Peyer's patch (tissue), 4 donors: ENCODE results near the gene WNT9A.

ENCODE experiments used
- POLR2A ChIP-seq, 2 donors: fragments of 450-650 bp; IDR thresholded peaks; one replicate each; pipeline ENCODE4 v1.5.1; 2017; ENCODE audit warnings: antibody characterized with exemption in 2 of 2, mild to moderate bottlenecking in 2 of 2, moderate library complexity in 2 of 2
- TF ChIP-seq, protein P1 (sequence below), 6 experiments: fragments of 450-650 bp in 4 of 6; fragments of 200-600 bp in 2 of 6; sonication (generic) in 1 of 6; IDR thresholded peaks; one replicate each; pipeline ENCODE4 v1.5.1; 2017 to 2019; ENCODE audit warnings: antibody characterized with exemption in 6 of 6, mild to moderate bottlenecking in 3 of 6, moderate library complexity in 1 of 6

DNA sequence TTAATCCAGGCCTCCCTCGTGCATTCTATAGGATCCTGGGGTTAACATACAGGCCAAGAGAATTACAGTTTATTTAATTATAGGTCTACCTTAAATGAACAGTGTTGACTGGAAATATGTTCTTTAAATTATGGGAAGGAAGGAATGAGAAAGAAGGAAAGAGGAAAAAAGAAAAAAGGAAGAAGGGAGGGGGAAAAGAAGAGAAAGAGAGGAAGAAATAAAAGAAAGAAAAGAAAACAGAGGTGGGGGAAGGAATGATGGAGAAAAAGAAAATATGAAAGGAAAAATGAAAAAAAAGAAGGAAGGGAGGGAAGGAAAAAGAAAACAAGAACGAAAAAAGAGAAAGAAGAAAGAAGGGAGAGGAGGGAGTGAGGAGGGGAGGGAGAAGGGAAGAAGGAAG, 38.5 kb downstream of the WNT9A start:
- TF ChIP-seq POLR2A (IDR thresholded peaks at IDR 0.05) = no peak
- TF ChIP-seq, protein P1, sequence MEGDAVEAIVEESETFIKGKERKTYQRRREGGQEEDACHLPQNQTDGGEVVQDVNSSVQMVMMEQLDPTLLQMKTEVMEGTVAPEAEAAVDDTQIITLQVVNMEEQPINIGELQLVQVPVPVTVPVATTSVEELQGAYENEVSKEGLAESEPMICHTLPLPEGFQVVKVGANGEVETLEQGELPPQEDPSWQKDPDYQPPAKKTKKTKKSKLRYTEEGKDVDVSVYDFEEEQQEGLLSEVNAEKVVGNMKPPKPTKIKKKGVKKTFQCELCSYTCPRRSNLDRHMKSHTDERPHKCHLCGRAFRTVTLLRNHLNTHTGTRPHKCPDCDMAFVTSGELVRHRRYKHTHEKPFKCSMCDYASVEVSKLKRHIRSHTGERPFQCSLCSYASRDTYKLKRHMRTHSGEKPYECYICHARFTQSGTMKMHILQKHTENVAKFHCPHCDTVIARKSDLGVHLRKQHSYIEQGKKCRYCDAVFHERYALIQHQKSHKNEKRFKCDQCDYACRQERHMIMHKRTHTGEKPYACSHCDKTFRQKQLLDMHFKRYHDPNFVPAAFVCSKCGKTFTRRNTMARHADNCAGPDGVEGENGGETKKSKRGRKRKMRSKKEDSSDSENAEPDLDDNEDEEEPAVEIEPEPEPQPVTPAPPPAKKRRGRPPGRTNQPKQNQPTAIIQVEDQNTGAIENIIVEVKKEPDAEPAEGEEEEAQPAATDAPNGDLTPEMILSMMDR (IDR thresholded peaks at IDR 0.05) = no peak
